K562 (cell line): ENCODE results near the gene FXYD4. TPM values are rescaled to one million over a fixed set of nuclear protein-coding genes. Genes with fewer than 3 reads are reported as not detected.

Experiments
- CBX1 ChIP-seq: sonication (generic); IDR thresholded peaks from 2 replicates; pipeline ENCODE4 v1.6.1; 2016; ENCODE audit warnings: antibody characterized with exemption, low read depth, mild to moderate bottlenecking
- CHD4 ChIP-seq: fragments of 200-600 bp; sonication (generic); IDR thresholded peaks from 3 replicates; pipeline ENCODE4 v1.6.1; 2012; ENCODE audit warnings: low read depth, mild to moderate bottlenecking, mixed read lengths, low read length, inconsistent platforms; ENCODE audit not compliant: insufficient read depth, insufficient replicate concordance, poor library complexity, severe bottlenecking
- ELF4 ChIP-seq: fragments of 450-650 bp; formaldehyde crosslinking; IDR thresholded peaks from 2 replicates; pipeline ENCODE4 v1.4.0; 2022; ENCODE audit warnings: missing genetic modification characterization
- EP300 ChIP-seq: IDR thresholded peaks from 2 replicates; pipeline ENCODE4 v1.6.1; 2012; ENCODE audit warnings: low read length, improper control_type of control experiment
- HDGF ChIP-seq: fragments of 450-650 bp; IDR thresholded peaks from 2 replicates; pipeline ENCODE4 v1.6.1; 2016
- IFI16 ChIP-seq: fragments of 250-450 bp; sonication (Bioruptor Pico); IDR thresholded peaks from 2 replicates; pipeline ENCODE4 v2.1.2; 2022; ENCODE audit warnings: mild to moderate bottlenecking, inconsistent platforms
- MAZ ChIP-seq, 2 experiments: fragments of 450-650 bp in 1 of 2; sonication (generic) in 1 of 2; formaldehyde crosslinking; IDR thresholded peaks in 1 of 2; conservative IDR thresholded peaks in 1 of 2; 2 replicates each; pipeline versions ENCODE4 v1.4.0 to v1.5.0; 2020; ENCODE audit warnings: mild to moderate bottlenecking in 1 of 2, missing genetic modification reagents in 1 of 2
- MNT ChIP-seq, 2 experiments: fragments of 450-650 bp; conservative IDR thresholded peaks; 2 replicates each; pipeline ENCODE4 v1.6.1; 2017; ENCODE audit warnings: mild to moderate bottlenecking in 2 of 2, moderate library complexity in 2 of 2
- NFIC ChIP-seq: fragments of 450-650 bp; IDR thresholded peaks from 2 replicates; pipeline ENCODE4 v1.6.1; 2017; ENCODE audit warnings: mild to moderate bottlenecking, inconsistent platforms
- POLR2A ChIP-seq: fragments of 450-650 bp; conservative IDR thresholded peaks from 2 replicates; pipeline ENCODE4 v1.6.1; 2016
- SUPT5H ChIP-seq: fragments of 450-650 bp; IDR thresholded peaks from 2 replicates; pipeline ENCODE4 v1.6.1; 2016
- ZBTB12 ChIP-seq: fragments of 250-450 bp; sonication (Bioruptor Pico); IDR thresholded peaks from 2 replicates; pipeline ENCODE4 v1.4.0; 2020
- ZC3H4 ChIP-seq: sonication (generic); formaldehyde crosslinking; IDR thresholded peaks from 2 replicates; pipeline ENCODE4 v1.9.0; 2021; ENCODE audit warnings: missing genetic modification reagents, borderline replicate concordance
- ZNF274 ChIP-seq: IDR thresholded peaks from 2 replicates; pipeline ENCODE4 v1.6.1; 2011; ENCODE audit warnings: low read depth, mild to moderate bottlenecking, low read length, moderate library complexity, borderline replicate concordance
- ZNF551 ChIP-seq: fragments of 250-450 bp; sonication (Bioruptor Pico); IDR thresholded peaks from 2 replicates; pipeline ENCODE4 v1.5.0; 2021; ENCODE audit warnings: mild to moderate bottlenecking, moderate library complexity
- ZNF639 ChIP-seq, 2 experiments: fragments of 200-800 bp in 1 of 2; sonication (Bioruptor generic) in 1 of 2; sonication (generic) in 1 of 2; formaldehyde crosslinking in 1 of 2; IDR thresholded peaks in 1 of 2; conservative IDR thresholded peaks in 1 of 2; 2 replicates each; pipeline versions ENCODE4 v1.5.0 to v1.6.1; 2016 to 2020; ENCODE audit warnings: missing compliant biosample characterization in 1 of 2, missing genetic modification characterization in 1 of 2, missing genetic modification reagents in 1 of 2
- polyA plus RNA-seq, 8 experiments: library from polyadenylated mRNA; depleted of rRNA in 4 of 8; stranded (reverse) in 5 of 8; unstranded in 3 of 8; fragments of >200 nt; fragmentation: Nextera tagmentation in 2 of 8; fragmentation: Illumina TruSeq in 1 of 8; extraction: Ambion mirVana in 2 of 8; extraction: Trizol in 1 of 8; gene quantifications; 2 replicates each; pipeline versions ENCODE4 v1.2.1 to v1.2.3, GENCODE V29; 2011 to 2014; ENCODE audit warnings: inconsistent platforms in 1 of 8, missing spikeins in 1 of 8
- total RNA-seq, 7 experiments: library from RNA; depleted of rRNA in 6 of 7; stranded (reverse); fragments of >200 nt in 6 of 7; fragmentation: Illumina TruSeq in 2 of 7; extraction: Trizol in 2 of 7; gene quantifications; 2 replicates each; pipeline versions ENCODE4 v1.2.1 to v1.2.3, GENCODE V29; 2011 to 2021; ENCODE audit warnings: low replicate concordance in 1 of 7
- TF ChIP-seq, protein P1 (sequence below): fragments of 450-650 bp; formaldehyde crosslinking; conservative IDR thresholded peaks from 2 replicates; pipeline ENCODE4 v1.4.0; 2022; ENCODE audit warnings: mild to moderate bottlenecking, missing genetic modification characterization

FXYD4 gene
- total and polyA plus RNA-seq, 9 of the 15 experiments (the other 6 are each of a cell fraction or from before 2014, with no cell fraction given), result not detected

GRCh38 chr10:43417950-43418768 lies 46.7 kb downstream of the FXYD4 start (continued):
- no peak for TF ChIP-seq ZC3H4 (CRISPR knock-in tag)
- TF ChIP-seq HDGF, result peak; percentile 97
- peak; percentile 100 for TF ChIP-seq NFIC
- peak; percentile 77 to 95 for TF ChIP-seq MNT (conservative IDR thresholded peaks at IDR 0.05)
- TF ChIP-seq, protein P1, sequence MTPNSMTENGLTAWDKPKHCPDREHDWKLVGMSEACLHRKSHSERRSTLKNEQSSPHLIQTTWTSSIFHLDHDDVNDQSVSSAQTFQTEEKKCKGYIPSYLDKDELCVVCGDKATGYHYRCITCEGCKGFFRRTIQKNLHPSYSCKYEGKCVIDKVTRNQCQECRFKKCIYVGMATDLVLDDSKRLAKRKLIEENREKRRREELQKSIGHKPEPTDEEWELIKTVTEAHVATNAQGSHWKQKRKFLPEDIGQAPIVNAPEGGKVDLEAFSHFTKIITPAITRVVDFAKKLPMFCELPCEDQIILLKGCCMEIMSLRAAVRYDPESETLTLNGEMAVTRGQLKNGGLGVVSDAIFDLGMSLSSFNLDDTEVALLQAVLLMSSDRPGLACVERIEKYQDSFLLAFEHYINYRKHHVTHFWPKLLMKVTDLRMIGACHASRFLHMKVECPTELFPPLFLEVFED (CRISPR knock-in tag), result peak; percentile 93
- TF ChIP-seq POLR2A, result peak; percentile 66
- peak in 1 of 2 experiments; percentile 95; a peak in 2 of 4 replicates for TF ChIP-seq ZNF639 (CRISPR knock-in tag; conservative IDR thresholded peaks at IDR 0.05 in 1 of 2, IDR thresholded peaks at IDR 0.05 in 1 of 2)
- TF ChIP-seq CBX1, result peak; percentile 90
- TF ChIP-seq EP300, result peak; percentile 100
- peak; percentile 96 to 97 for TF ChIP-seq MAZ (CRISPR knock-in tag; conservative IDR thresholded peaks at IDR 0.05 in 1 of 2, IDR thresholded peaks at IDR 0.05 in 1 of 2)
- peak; percentile 78; the same call in 1 of the 2 replicates for TF ChIP-seq ZNF274
- TF ChIP-seq SUPT5H, result peak; percentile 61
- TF ChIP-seq ZNF551, result no peak
- peak; percentile 93 for TF ChIP-seq ELF4 (CRISPR knock-in tag)
- peak; percentile 43 for TF ChIP-seq ZBTB12 (CRISPR knock-in tag)
- TF ChIP-seq IFI16 (CRISPR knock-in tag), result peak; percentile 78
- TF ChIP-seq CHD4, result peak; percentile 93
